ENCODE results near the gene HOXB9. TPM values are rescaled to one million over a fixed set of nuclear protein-coding genes. Genes with fewer than 3 reads are reported as not detected.

The HOXB9 gene
- total and polyA plus RNA-seq, 2 of the 13 experiments (the other 11 are each of a cell fraction or from before 2014, with no cell fraction given), result not detected

GRCh38 chr17:48591255-48592056, 34.7 kb downstream of the HOXB9 start (continued):
- TF ChIP-seq, protein P1, sequence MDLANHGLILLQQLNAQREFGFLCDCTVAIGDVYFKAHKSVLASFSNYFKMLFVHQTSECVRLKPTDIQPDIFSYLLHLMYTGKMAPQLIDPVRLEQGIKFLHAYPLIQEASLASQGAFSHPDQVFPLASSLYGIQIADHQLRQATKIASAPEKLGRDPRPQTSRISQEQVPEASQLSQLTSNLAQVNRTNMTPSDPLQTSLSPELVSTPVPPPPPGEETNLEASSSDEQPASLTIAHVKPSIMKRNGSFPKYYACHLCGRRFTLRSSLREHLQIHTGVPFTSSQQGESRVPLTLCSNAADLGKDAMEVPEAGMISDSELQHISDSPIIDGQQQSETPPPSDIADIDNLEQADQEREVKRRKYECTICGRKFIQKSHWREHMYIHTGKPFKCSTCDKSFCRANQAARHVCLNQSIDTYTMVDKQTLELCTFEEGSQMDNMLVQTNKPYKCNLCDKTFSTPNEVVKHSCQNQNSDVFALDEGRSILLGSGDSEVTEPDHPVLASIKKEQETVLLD (CRISPR knock-in tag; IDR thresholded peaks at IDR 0.05; ENCODE audit: low read depth), result no peak
- TF ChIP-seq ZNF773 (CRISPR knock-in tag; IDR thresholded peaks at IDR 0.05; ENCODE audit: borderline replicate concordance), result no peak
- no peak for TF ChIP-seq ZBTB38 (CRISPR knock-in tag; IDR thresholded peaks at IDR 0.05)
- no peak for TF ChIP-seq PTBP1 (IDR thresholded peaks at IDR 0.05; ENCODE audit: low read depth, low read length, poor library complexity, severe bottlenecking)
- no peak for TF ChIP-seq ZNF720 (CRISPR knock-in tag; IDR thresholded peaks at IDR 0.05)
- no peak for TF ChIP-seq XBP1 (CRISPR knock-in tag; IDR thresholded peaks at IDR 0.05)
- TF ChIP-seq ZNF607 (CRISPR knock-in tag; IDR thresholded peaks at IDR 0.05; ENCODE audit: borderline replicate concordance), result no peak
- TF ChIP-seq ZBTB43 (CRISPR knock-in tag; conservative IDR thresholded peaks at IDR 0.05), result no peak
- no peak for TF ChIP-seq ZNF780A (CRISPR knock-in tag; IDR thresholded peaks at IDR 0.05)
- no peak for TF ChIP-seq NFYB (CRISPR knock-in tag; IDR thresholded peaks at IDR 0.05)
- TF ChIP-seq PAF1 (CRISPR knock-in tag; IDR thresholded peaks at IDR 0.05), result no peak

Data from HepG2 (cell line).